NT2/D1 (cell line): ENCODE data around the gene HS6ST1.
A peak's percentile ranks its signal among the peaks of the same experiment; 100 is the strongest.

ENCODE experiments used
- DNase-seq: peaks from one replicate; pipeline ENCODE4 v3.0.0-alpha.2; 2011; ENCODE audit warnings: low read depth, low spot score
- H3K27me3 ChIP-seq: 2 replicates; pipeline ENCODE4 v1.6.0; 2011; ENCODE audit warnings: mild to moderate bottlenecking; ENCODE audit not compliant: insufficient read length, insufficient read depth
- H3K36me3 ChIP-seq: 2 replicates; pipeline ENCODE4 v1.6.1; 2011; ENCODE audit warnings: mild to moderate bottlenecking, low read length, mixed read lengths; ENCODE audit not compliant: insufficient read depth, insufficient read length
- H3K4me1 ChIP-seq: 2 replicates; pipeline ENCODE4 v1.5.1; 2011; ENCODE audit not compliant: insufficient read depth, insufficient read length
- H3K4me3 ChIP-seq: 2 replicates; pipeline ENCODE4 v1.5.1; 2011; ENCODE audit warnings: low read depth; ENCODE audit not compliant: insufficient read length
- H3K9ac ChIP-seq: 2 replicates; pipeline ENCODE4 v1.6.0; 2011; ENCODE audit warnings: low read depth; ENCODE audit not compliant: insufficient read length
- H3K9me3 ChIP-seq: 2 replicates; pipeline ENCODE4 v1.5.1; 2011; ENCODE audit warnings: mild to moderate bottlenecking, low read length; ENCODE audit not compliant: insufficient read depth
- SUZ12 ChIP-seq: IDR thresholded peaks from 2 replicates; pipeline ENCODE4 v1.6.1; 2011; ENCODE audit not compliant: insufficient read length, insufficient read depth; ENCODE audit errors: extremely low read depth
- YY1 ChIP-seq: IDR thresholded peaks from 2 replicates; pipeline ENCODE4 v1.6.1; 2011; ENCODE audit not compliant: insufficient read length, insufficient read depth
- ZNF274 ChIP-seq: IDR thresholded peaks from 2 replicates; pipeline ENCODE4 v1.6.1; 2011; ENCODE audit warnings: mild to moderate bottlenecking, low read depth, low read length

The HS6ST1 gene

DNA sequence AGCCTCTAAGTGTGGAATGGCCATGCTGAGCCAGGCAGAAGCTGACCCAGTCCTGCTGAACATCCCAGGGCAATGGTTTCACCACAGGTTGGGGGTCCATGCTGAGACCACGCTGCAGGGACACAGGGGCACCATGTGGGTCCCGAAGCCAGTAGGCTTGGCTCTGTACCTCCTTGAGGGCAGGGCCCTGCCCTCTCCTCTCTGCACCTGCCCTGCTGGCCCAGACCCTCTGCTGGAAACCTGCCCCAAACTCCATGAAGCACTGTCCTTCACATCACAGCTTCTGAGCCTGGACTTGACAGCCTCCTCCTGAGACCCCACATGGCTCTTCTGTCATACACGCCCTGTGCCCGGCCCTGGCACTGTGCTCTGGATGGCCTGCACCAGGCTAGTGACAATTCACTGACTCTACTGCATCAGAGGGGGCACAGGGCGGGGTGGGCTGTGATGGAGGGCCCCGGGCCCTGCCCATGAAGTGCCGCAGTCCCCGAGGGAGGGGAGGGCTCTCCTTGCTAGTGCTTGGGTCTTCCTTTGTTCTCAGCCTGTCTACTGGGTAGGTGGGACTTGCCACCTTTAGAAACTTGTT, 24.7 kb downstream of the HS6ST1 start:
- no peak overlapping the region for H3K9ac ChIP-seq
- no peak for DNase-seq
- H3K36me3 ChIP-seq, result peaks cover 40% of the 10 kb centered on the region

DNA sequence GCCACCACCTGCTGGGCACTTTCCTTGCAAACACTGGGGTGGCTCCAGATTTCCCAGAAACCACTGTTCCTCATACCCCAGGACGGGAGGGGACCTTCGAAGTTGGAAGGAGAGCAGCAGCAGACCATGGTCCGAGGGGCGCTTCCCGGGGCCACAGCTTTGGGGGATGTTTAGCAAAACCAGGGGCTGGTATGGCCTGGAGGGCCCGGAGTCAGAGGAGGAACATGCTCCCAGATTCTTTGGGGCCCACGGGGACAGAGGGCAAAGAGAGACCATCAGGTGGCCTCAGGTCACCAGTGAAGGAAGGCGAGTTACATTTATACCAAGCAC, 25.3 kb downstream of the HS6ST1 start:
- Histone ChIP-seq H3K27me3 (no peaks in the 10 kb centered on the region), H3K4me1 (peaks cover 31% of the 10 kb centered on the region), H3K36me3 (peaks cover 40% of the 10 kb centered on the region), H3K9me3 (no peaks in the 10 kb centered on the region; the same call in 1 of the 2 replicates), H3K9ac (no peak overlapping the region), H3K4me3 (no peak overlapping the region)
- TF ChIP-seq SUZ12 (no peak), ZNF274 (no peak), YY1 (no peak)
- no peak for DNase-seq

More for the DNA sequence above, 24.7 kb downstream of the HS6ST1 start:
- no peaks in the 10 kb centered on the region; the same call in 1 of the 2 replicates for H3K9me3 ChIP-seq
- H3K4me3 ChIP-seq, result no peak overlapping the region
- peaks cover 31% of the 10 kb centered on the region for H3K4me1 ChIP-seq
- H3K27me3 ChIP-seq, result no peaks in the 10 kb centered on the region
- TF ChIP-seq YY1 (no peak), ZNF274 (no peak), SUZ12 (no peak)

DNA sequence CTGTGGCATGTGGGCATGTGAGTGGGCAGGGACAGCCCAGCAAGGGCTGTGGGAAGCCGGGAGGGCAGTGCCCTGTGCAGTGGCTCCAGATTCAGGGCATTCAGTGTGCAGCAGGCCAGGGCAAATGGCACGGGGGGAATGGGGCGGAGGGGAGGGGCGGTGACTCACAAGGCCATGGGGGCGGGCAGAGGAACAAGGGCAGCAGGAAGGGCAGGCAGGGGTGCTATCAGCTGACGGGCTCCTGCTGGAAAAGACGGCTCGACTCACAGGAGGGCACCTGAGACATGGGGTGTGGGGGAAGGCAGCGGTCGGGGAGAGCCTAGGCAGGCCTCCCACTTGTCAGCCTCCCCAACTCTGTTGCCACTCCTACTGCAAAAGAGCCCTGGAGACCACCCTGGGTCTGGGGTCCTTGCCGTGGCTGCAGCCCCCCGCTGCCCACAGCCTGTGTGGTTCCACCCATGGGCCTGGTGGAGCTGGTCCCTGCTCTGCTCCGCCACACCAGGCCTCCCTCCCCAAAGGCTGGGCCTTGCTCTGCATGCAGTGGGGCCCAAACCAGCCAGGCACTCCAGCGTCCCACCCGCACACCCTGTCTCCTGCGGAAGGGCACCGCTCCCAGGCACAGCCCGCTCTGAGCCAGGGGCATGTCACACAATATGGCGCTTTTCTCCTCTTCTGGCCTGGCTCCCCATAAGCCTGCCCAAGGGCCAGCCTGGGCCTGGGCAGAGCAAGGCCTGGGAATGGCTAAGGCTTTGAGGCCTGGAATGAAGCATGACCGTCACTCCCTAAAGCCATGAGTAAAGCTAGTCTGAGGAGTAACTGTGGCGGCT, 25.9 kb downstream of the HS6ST1 start:
- Histone ChIP-seq H3K36me3 (peaks cover 43% of the 10 kb centered on the region), H3K9me3 (no peaks in the 10 kb centered on the region; the same call in 1 of the 2 replicates), H3K9ac (peak overlapping the region; percentile 29), H3K4me1 (peaks cover 33% of the 10 kb centered on the region), H3K4me3 (no peak overlapping the region), H3K27me3 (no peaks in the 10 kb centered on the region)
- DNase-seq, result no peak
- TF ChIP-seq ZNF274 (no peak), YY1 (no peak), SUZ12 (no peak)

DNA sequence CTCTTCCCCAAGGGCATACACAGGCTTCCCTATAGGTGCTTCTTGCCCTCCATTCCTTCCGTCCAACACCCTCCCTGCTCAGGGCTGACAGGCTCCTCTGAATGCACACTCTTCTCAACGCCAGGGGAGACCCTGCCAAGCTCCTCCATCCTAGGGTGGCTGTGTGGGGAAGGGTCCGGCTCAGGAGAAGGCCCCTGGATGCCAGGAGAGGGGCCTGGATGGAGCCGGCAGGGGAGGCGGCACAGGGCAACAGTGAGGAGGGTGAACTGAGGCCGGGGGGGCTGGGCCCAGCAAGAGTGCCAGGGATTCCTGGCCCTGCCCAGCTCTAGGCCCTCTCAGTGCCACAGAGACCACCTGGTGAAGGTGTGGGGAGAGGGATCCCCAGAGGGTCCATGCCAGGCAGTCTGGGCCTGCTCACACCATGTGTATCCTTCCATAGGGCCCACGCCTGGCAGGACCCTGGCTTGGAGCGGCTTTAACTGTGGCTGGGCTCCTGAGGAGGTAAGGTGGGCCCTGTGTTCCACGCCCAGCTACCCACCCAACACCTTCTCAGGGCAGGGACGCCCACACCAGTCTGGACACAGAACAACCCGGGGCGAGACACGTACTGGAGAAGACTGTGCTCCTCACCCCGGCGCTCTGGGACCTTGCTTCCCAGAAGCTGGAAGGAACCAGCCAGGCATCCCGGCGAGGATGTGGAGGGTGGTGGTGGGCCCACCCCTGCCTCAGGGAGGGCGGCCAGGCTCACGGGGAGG, 26.6 kb downstream of the HS6ST1 start:
- H3K36me3 ChIP-seq, result peaks cover 51% of the 10 kb centered on the region
- H3K4me1 ChIP-seq, result peaks cover 39% of the 10 kb centered on the region
- H3K9ac ChIP-seq, result peak overlapping the region; percentile 47
- DNase-seq, result no peak
- H3K4me3 ChIP-seq, result no peak overlapping the region
- H3K9me3 ChIP-seq, result no peaks in the 10 kb centered on the region; the same call in 1 of the 2 replicates
- H3K27me3 ChIP-seq, result no peaks in the 10 kb centered on the region
- TF ChIP-seq SUZ12, result no peak
- no peak for TF ChIP-seq YY1
- TF ChIP-seq ZNF274, result no peak

DNA sequence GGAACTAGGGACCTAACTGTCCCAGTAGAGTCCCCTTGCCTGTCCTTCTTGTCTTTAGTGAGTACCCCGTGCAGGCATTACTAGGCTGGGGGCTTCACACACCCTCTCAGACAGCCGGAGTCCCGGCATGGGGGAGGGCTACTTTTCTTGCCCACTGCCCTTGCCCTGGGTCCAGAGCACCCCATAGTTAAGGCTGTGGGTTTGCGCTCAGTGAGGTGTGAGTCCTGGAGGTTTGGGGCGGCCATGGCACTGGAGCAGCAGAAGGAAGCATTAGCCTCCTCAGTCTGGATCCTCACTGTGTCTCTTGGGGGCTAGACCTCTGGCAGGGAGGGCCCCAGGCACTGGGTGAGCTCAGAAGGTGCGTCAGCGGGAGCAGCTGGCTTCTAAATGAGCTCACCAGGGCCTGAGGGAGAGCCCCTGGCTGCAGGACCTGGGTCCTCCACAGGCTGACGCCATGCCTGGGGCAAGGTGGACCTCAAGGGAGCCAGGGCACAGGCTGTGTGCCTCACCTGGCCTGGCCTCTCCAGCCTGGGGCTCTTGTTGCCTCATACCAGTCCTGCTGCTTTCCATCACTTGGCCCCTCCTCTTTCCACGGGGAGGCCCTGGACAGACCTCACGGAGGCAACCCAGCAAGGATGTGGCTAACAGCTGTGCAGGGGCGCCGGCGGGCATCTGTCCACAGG, 27.4 kb downstream of the HS6ST1 start:
- Histone ChIP-seq H3K4me1 (peaks cover 41% of the 10 kb centered on the region), H3K9ac (no peak overlapping the region), H3K27me3 (no peaks in the 10 kb centered on the region), H3K9me3 (no peaks in the 10 kb centered on the region; the same call in 1 of the 2 replicates), H3K4me3 (no peak overlapping the region), H3K36me3 (peaks cover 55% of the 10 kb centered on the region)
- no peak for DNase-seq
- TF ChIP-seq YY1, result no peak
- no peak for TF ChIP-seq SUZ12
- TF ChIP-seq ZNF274, result no peak

DNA sequence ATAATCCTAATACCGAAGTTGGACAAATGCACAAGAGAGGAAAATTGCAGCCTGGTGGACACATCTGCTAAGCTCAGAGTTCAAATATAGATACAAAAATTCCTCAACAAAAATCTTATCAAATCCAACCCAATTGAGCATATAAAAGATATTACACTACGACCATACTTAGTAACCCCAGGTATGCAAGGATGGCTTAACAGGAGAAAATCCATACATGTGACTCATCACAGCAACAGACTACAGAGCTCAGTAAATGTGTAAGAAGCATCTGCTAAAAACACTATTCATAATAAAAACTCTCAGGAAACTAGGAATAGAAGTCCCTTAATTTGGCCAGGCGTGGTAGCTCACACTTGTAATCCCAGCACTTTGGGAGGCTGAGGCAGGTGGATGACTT, 28.3 kb downstream of the HS6ST1 start:
- Histone ChIP-seq H3K4me3 (no peak overlapping the region), H3K9me3 (no peaks in the 10 kb centered on the region; the same call in 1 of the 2 replicates), H3K27me3 (no peaks in the 10 kb centered on the region), H3K9ac (no peak overlapping the region), H3K36me3 (peaks cover 64% of the 10 kb centered on the region), H3K4me1 (peaks cover 48% of the 10 kb centered on the region)
- DNase-seq, result no peak
- no peak for TF ChIP-seq YY1
- no peak for TF ChIP-seq ZNF274
- no peak for TF ChIP-seq SUZ12
